Muscle layer of colon (tissue), 2 donors: ENCODE results near the gene BACE2.

Experiments
- H3K27ac ChIP-seq: one replicate; pipeline ENCODE4 v1.7.0; 2013; ENCODE audit warnings: low read depth, mild to moderate bottlenecking, low read length, moderate library complexity
- H3K27me3 ChIP-seq, 2 donors: one replicate each; pipeline ENCODE4 v1.7.0; 2013; ENCODE audit warnings: low read length in 2 of 2, mild to moderate bottlenecking in 2 of 2; ENCODE audit not compliant: insufficient read depth in 2 of 2, control insufficient read depth in 1 of 2
- H3K36me3 ChIP-seq: one replicate; pipeline ENCODE4 v1.7.0; 2013; ENCODE audit warnings: mild to moderate bottlenecking, low read length; ENCODE audit not compliant: insufficient read depth
- H3K4me1 ChIP-seq: one replicate; pipeline ENCODE4 v1.7.0; 2013; ENCODE audit warnings: mild to moderate bottlenecking, low read length; ENCODE audit not compliant: insufficient read depth
- H3K4me3 ChIP-seq, 2 donors: one replicate each; pipeline ENCODE4 v1.7.0; 2013; ENCODE audit warnings: low read length in 2 of 2, low read depth in 1 of 2, mild to moderate bottlenecking in 1 of 2, moderate library complexity in 1 of 2
- H3K9ac ChIP-seq: one replicate; pipeline ENCODE4 v1.7.0; 2013; ENCODE audit warnings: low read length
- H3K9me3 ChIP-seq: one replicate; pipeline ENCODE4 v1.7.0; 2013; ENCODE audit warnings: mild to moderate bottlenecking, low read length
- donor health status: abdominal sarcoma.
- donor health status: Adenocarcinoma of cecum.

Gene BACE2

DNA sequence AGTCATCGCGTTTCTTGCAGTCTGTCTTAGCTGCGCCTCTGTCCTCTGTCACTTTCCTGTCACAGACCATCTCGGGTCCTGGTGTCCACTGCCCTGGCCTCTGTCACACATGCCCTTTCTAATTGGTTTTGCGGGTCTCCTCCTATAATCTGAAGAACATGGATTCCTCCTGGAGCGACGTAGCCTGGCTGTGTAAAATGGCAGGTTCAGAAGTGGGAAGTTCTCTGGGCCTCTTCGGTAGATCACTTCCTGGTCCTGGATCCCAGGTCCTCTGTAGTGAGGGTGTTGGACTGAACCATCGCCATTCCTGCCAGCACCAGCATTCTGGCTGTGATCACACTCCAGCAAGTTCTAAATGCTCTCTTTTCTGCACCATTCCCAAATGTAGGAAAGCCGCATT, 149.5 kb downstream of the BACE2 start:
- Histone ChIP-seq H3K4me3 (no peak overlapping the region), H3K27me3 (peaks cover 0 to 26% of the 10 kb centered on the region in 2 donors), H3K4me1 (no peaks in the 10 kb centered on the region), H3K27ac (no peak overlapping the region), H3K9me3 (no peaks in the 10 kb centered on the region), H3K36me3 (no peaks in the 10 kb centered on the region), H3K9ac (no peak overlapping the region)

DNA sequence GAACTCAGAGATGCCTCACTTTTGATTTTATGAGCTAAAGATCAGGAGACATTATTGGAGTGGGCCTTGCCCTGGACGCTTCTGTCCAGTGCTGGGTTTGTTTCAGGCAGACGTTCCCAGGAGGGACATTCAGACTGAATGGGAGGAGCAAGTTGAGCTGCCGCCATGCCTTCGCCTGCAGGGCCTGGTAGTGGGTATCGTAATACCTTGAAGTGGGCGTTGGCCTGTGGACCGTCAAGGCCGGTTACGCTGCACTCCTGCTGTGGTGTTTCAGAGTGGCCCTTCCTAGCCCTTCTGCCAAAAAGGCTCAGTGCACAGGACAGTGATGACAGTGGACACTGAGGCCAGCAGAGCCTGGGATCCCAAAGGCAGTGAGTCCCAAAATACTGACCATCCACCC, 150.3 kb downstream of the BACE2 start:
- Histone ChIP-seq H3K36me3 (no peaks in the 10 kb centered on the region), H3K4me1 (no peaks in the 10 kb centered on the region), H3K9me3 (no peaks in the 10 kb centered on the region), H3K9ac (no peak overlapping the region), H3K4me3 (no peak overlapping the region), H3K27me3 (peaks cover 0 to 26% of the 10 kb centered on the region in 2 donors), H3K27ac (no peak overlapping the region)

DNA sequence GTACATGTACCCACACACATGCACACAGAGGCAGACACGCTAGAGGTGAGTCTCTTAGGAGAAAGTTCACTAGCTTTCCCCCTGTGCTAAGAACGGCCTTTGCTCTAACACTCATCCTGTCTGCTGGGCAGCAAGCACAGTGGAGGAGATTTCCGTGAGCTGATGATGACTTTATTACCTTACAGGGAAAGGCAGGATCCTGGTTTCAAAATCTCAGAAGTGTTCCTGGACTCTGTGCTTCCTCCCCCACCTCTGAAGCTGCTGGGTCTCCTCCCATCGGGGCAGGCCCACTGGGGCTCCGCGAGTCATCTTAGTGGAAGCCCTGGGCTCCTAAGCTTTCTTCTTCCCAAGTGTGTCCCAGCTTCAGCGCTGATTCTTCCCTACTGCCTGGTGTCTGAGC, 151.3 kb downstream of the BACE2 start:
- Histone ChIP-seq H3K9me3 (no peaks in the 10 kb centered on the region), H3K27me3 (peaks cover 0 to 26% of the 10 kb centered on the region in 2 donors), H3K27ac (no peak overlapping the region), H3K4me1 (no peaks in the 10 kb centered on the region), H3K4me3 (no peak overlapping the region), H3K36me3 (no peaks in the 10 kb centered on the region), H3K9ac (no peak overlapping the region)

DNA sequence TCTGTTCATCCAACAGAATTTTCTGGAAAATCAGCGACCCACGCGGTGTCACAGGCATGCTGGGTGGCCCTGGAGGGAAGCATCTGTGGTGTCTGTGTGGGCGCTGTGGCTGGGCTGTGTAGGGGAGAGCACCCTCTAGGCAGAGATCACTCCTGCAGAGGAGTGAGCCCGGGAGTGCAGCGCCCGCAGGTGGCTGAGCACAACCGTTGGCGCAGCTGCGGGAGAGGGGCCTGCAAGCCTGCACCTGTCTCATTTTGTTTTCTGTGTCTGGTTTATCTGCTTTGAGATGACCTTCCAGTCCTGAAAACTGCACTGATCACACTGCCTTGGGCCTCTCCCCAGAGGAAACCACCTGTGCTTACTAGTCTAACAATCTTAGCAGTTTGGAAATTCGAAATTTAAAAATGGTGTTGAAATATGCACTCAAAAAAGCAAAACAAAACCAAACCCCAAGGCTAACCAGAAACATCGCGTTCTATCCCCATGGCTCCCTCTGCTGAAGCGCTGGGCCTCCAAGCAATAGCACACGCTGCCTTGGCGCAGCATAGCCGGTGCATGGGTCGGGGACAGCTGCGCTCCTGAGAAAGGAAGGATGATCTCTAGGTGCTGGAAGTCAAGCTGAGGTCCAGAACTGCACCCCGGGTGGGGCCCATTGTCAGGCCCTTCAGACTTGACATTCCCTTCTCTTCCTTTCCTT, 153.4 kb downstream of the BACE2 start:
- H3K27ac ChIP-seq = no peak overlapping the region
- no peaks in the 10 kb centered on the region for H3K4me1 ChIP-seq
- no peak overlapping the region for H3K4me3 ChIP-seq

DNA sequence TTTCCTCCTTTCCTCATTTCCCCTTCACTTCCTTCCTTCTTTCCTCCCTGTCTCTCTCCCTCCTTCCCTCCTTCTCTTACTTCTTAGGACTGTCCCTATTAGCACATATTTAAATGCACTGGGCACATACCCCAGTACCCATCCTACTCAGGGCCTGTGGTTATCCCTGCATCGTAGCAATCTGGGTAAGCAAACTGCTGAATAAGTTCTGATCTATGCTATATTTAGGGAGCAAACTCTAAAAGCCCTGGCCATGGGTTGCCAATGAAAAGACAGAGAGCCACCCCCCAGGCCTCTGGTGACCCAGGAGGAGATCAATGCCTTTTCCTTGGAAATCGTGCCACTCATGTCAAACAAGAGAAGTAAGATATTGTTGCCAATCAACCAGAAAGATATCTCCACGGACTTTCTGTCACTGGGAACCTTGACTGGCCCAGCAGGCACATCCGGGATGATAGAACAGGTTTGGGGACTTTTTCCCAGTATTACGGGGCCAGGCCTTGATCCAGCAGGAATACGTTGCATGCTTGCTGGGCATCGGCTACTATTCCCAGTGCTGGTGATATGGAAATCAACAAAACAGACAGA, 154.0 kb downstream of the BACE2 start:
- H3K9ac ChIP-seq = no peak overlapping the region
- peaks cover 0 to 10% of the 10 kb centered on the region in 2 donors for H3K27me3 ChIP-seq
- H3K4me3 ChIP-seq = no peak overlapping the region
- H3K27ac ChIP-seq = no peak overlapping the region
- H3K36me3 ChIP-seq = no peaks in the 10 kb centered on the region
- no peaks in the 10 kb centered on the region for H3K4me1 ChIP-seq
- no peaks in the 10 kb centered on the region for H3K9me3 ChIP-seq

More for the DNA sequence above, 153.4 kb downstream of the BACE2 start:
- Histone ChIP-seq H3K27me3 (peaks cover 0 to 16% of the 10 kb centered on the region in 2 donors), H3K9me3 (no peaks in the 10 kb centered on the region), H3K9ac (no peak overlapping the region), H3K36me3 (no peaks in the 10 kb centered on the region)

DNA sequence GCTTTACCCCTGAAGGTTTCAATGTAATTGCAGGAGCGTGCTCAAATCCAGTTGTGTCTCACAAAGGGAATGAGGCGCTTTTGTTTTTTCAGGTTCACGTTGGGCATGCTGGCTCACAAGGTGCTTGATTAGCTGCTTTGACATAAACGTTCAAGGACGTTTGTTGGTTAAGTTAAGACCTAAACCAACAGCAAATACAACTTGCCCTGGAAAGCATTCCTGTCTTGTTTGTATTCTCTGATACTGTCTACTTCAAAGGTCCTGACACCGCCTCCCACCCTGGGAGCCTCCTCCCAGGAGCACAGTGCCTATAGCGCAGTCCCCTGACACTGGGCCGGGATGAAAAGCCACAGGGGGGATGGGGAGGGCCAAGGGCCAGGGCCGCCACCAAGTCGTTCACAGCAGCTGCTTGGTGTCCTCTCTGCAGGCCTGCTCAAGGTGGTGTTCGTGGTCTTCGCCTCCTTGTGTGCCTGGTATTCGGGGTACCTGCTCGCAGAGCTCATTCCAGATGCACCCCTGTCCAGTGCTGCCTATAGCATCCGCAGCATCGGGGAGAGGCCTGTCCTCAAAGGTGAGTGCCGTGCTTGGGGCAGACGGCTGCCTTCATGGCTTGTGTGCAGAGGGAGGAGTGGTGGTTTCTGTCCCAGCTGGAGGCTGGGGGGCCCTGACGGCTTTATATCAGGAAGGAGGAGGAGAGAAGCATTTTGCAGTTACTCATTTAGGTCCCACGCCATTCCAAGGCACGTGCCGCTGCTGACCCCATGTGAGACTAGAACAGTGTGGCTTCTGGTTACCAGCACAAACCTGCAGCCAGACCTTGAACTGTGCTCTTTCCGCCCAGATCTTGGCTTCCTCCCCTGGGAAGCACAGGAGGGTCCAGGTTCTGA, 154.8 kb downstream of the BACE2 start:
- H3K36me3 ChIP-seq = no peaks in the 10 kb centered on the region
- H3K9ac ChIP-seq = no peak overlapping the region
- no peaks in the 10 kb centered on the region for H3K4me1 ChIP-seq
- no peaks in the 10 kb centered on the region for H3K9me3 ChIP-seq
- H3K4me3 ChIP-seq = no peak overlapping the region
- no peak overlapping the region for H3K27ac ChIP-seq
- peaks cover 0 to 4% of the 10 kb centered on the region in 2 donors for H3K27me3 ChIP-seq

DNA sequence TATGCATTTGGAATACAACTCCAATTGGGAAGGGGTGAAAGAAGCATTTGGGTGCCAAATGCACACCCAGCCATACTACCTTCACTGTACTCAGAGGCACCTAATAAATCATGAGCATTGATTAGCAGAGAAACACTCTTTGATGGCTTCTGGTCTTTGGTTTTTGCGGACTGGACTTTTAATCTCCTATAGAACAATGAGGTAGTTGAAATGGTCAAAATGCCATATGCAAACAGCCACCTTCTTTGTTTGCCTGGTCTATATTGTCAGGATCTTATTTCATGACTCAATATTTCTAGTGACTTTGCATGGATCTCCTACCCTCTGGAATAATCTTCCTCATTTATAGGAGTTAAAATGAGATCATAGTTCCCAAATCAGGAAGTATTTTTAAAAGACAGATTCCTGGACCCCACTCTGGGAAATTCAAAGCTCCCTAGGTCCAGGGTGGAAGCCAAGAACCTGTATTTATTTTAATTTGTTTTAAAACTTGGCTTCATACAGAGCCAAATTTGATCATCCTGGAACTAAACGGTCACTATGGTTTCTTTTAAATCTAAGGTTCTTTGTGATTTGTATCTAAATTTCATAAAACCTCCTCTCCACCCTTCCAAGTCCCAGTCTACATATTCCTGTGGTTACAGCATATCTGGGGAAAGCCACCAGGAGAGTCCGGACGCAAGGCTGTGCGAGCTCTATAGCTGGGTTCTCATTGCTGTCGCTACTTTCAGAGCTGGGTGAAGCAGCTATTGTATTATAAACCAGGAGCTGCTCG, 157.4 kb downstream of the BACE2 start:
- H3K36me3 ChIP-seq = no peaks in the 10 kb centered on the region
- H3K27me3 ChIP-seq = no peaks in the 10 kb centered on the region
- no peak overlapping the region for H3K9ac ChIP-seq
- no peaks in the 10 kb centered on the region for H3K4me1 ChIP-seq
- no peak overlapping the region for H3K4me3 ChIP-seq
- H3K27ac ChIP-seq = no peak overlapping the region
- H3K9me3 ChIP-seq = no peaks in the 10 kb centered on the region

DNA sequence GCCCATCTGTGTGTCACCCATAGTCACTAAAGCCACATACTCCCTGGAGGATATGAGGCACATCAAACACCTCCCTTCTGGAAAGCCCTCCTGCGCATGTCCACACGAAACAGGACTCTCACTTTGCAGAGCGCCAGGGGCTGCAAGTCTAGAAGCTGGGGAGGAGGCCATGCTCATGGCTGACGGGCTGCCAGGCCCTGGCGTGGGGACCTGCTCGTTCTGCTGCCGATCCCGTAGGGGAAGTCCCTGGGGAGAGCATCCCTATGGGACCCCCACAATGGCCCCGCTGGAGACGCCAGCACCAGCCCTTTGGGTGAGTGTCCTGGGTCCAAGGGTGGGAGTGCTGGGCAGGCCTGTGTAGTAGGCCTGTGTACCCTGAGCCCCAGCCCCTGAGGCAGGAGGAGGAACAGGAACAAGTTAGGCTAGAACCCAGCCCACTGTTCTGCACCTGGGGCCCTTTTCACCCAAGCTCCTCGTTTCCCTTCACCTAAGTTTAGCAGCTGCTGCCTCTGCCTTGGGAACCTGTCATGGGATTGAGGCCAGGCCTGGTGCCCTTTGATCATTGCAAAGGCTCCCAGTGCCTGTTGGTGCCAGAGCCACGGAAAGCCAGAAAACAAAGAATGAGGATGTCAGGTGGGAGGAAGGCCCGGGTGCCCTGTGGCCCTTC, 158.6 kb downstream of the BACE2 start:
- Histone ChIP-seq H3K9me3 (no peaks in the 10 kb centered on the region), H3K4me1 (no peaks in the 10 kb centered on the region), H3K27me3 (no peaks in the 10 kb centered on the region), H3K36me3 (no peaks in the 10 kb centered on the region), H3K9ac (no peak overlapping the region), H3K4me3 (no peak overlapping the region), H3K27ac (no peak overlapping the region)

DNA sequence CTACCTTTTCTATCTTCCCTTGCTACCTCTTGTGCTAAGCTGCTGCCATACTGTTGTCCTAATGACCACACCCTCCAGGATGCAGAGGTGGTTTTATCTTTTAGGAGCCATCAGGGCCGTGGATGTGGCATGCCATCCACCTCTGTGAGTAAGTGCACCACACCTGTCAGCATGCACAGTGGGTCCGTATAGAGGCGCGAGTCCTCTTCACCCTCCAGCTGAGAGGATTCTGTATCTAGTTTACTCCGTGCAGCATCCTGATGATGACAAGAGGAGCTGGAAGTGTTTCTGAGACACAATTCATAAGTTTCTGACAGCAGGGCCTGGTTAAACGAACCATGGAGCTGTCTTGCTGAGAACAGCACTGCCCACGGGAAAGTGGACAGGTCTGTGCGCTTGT, 159.8 kb downstream of the BACE2 start:
- no peak overlapping the region for H3K27ac ChIP-seq
- no peaks in the 10 kb centered on the region for H3K27me3 ChIP-seq
- no peak overlapping the region for H3K4me3 ChIP-seq
- H3K4me1 ChIP-seq = no peaks in the 10 kb centered on the region
- no peaks in the 10 kb centered on the region for H3K9me3 ChIP-seq
- H3K36me3 ChIP-seq = no peaks in the 10 kb centered on the region
- H3K9ac ChIP-seq = no peak overlapping the region

DNA sequence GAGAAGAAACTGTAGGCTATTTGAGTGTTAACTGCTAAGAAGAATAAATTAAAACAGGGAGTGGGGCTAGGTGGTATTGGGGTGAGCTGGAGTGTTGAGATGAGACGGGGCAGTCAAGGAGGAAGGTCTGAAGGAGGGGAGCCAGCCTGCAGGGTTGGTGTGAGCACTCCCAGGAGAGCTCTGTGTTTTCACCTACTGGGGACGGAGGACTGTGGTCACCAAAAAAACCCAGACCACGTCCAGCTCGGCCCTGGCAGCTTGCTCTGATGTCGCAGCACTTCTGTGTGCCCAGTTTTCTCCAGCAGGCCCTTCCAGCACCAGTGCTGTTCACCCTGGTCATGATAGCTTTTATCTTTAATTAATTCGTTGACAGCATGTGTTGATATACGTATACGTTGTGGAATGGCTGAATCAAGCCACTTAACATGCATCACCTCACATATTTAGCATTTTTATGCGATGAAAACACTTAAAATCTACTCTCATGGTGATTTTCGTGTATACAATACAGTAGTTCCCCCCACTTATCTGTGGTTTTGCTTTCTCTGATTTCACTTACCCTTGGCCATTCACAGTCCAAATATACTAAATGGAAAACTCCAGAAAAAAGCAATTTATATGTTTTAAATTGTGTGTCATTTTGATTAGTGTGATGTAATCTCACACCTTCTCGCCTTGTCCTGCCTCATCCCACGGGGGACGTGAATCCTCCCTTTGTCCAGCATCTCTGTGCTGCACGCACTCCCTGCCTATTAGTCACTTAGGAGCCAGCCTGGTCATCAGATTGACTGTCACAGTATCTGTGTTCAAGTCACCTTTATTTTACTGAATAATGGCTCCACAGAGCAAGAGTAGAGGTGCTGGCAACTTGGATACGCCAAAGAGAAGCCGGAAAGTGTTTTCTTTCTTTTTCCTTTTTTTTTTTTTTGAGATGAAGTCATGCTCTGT, 161.0 kb downstream of the BACE2 start:
- Histone ChIP-seq H3K9me3 (no peaks in the 10 kb centered on the region), H3K27ac (no peak overlapping the region), H3K36me3 (no peaks in the 10 kb centered on the region), H3K9ac (no peak overlapping the region), H3K4me3 (no peak overlapping the region), H3K4me1 (no peaks in the 10 kb centered on the region), H3K27me3 (no peaks in the 10 kb centered on the region)
